HepG2 (cell line): ENCODE results near the gene B3GALNT2. TPM values are rescaled to one million over a fixed set of nuclear protein-coding genes. Genes with fewer than 3 reads are reported as not detected.

Source experiments
- MEF2D ChIP-seq: sonication (generic); formaldehyde crosslinking; IDR thresholded peaks from 2 replicates; pipeline ENCODE4 v1.5.1; 2020; ENCODE audit warnings: mild to moderate bottlenecking, missing genetic modification reagents
- NR2C2 ChIP-seq: sonication (generic); formaldehyde crosslinking; IDR thresholded peaks from 2 replicates; pipeline ENCODE4 v1.4.0; 2020; ENCODE audit warnings: missing genetic modification reagents, mild to moderate bottlenecking, moderate library complexity, borderline replicate concordance
- ONECUT2 ChIP-seq: sonication (generic); formaldehyde crosslinking; IDR thresholded peaks from 2 replicates; pipeline ENCODE4 v1.4.0; 2020; ENCODE audit warnings: missing genetic modification reagents
- PHF5A ChIP-seq: IDR thresholded peaks from one replicate; pipeline ENCODE4 v1.6.1; 2018; ENCODE audit warnings: low read depth, missing genetic modification reagents; ENCODE audit not compliant: unreplicated experiment
- RERE ChIP-seq: IDR thresholded peaks from 2 replicates; pipeline ENCODE4 v1.6.1; 2016; ENCODE audit warnings: low read depth, missing genetic modification reagents, missing compliant biosample characterization
- SMAD1 ChIP-seq: sonication (generic); formaldehyde crosslinking; IDR thresholded peaks from 2 replicates; pipeline ENCODE4 v1.4.0; 2020; ENCODE audit warnings: missing genetic modification reagents, low read depth, mild to moderate bottlenecking, borderline replicate concordance
- TAF1 ChIP-seq: sonication (generic); formaldehyde crosslinking; IDR thresholded peaks from 2 replicates; pipeline ENCODE4 v1.4.0; 2020; ENCODE audit warnings: missing genetic modification reagents
- ZBTB34 ChIP-seq: sonication (generic); formaldehyde crosslinking; IDR thresholded peaks from 2 replicates; pipeline ENCODE4 v1.8.0; 2022; ENCODE audit warnings: mild to moderate bottlenecking, missing genetic modification reagents
- ZNF12 ChIP-seq: sonication (generic); formaldehyde crosslinking; IDR thresholded peaks from 2 replicates; pipeline ENCODE4 v1.5.0; 2020; ENCODE audit warnings: missing genetic modification reagents
- ZNF264 ChIP-seq: sonication (generic); formaldehyde crosslinking; IDR thresholded peaks from 2 replicates; pipeline ENCODE4 v1.4.0; 2020; ENCODE audit warnings: missing genetic modification reagents
- ZNF3 ChIP-seq: IDR thresholded peaks from 2 replicates; pipeline ENCODE4 v1.7.0; 2017; ENCODE audit warnings: inconsistent platforms
- ZNF557 ChIP-seq: sonication (generic); formaldehyde crosslinking; IDR thresholded peaks from 2 replicates; pipeline ENCODE4 v1.4.0; 2020; ENCODE audit warnings: missing genetic modification reagents
- ZNF761 ChIP-seq: sonication (generic); formaldehyde crosslinking; conservative IDR thresholded peaks from 2 replicates; pipeline ENCODE4 v1.4.0; 2020; ENCODE audit warnings: mild to moderate bottlenecking, missing genetic modification reagents
- ZNF879 ChIP-seq: sonication (generic); formaldehyde crosslinking; IDR thresholded peaks from 2 replicates; pipeline ENCODE4 v1.8.1; 2023; ENCODE audit warnings: missing genetic modification reagents
- polyA plus RNA-seq, 8 experiments: library from polyadenylated mRNA; depleted of rRNA in 3 of 8; stranded (reverse) in 7 of 8; unstranded in 1 of 8; fragments of >200 nt; fragmentation: Illumina TruSeq in 4 of 8; extraction: Trizol in 4 of 8; gene quantifications; 2 replicates each; pipeline versions ENCODE4 v1.2.1 to v1.2.3, GENCODE V29; 2011 to 2016; ENCODE audit warnings: low read depth in 4 of 8, missing spikeins in 1 of 8, mixed read lengths in 1 of 8; ENCODE audit not compliant: insufficient read depth in 1 of 8
- total RNA-seq, 5 experiments: library from RNA; depleted of rRNA; stranded (reverse); fragments of >200 nt; fragmentation: Illumina TruSeq; extraction: Trizol; gene quantifications; 2 replicates each; pipeline ENCODE4 v1.2.3, GENCODE V29; 2016; ENCODE audit warnings: low read depth in 1 of 5
- TF ChIP-seq, protein P1 (sequence below): sonication (generic); formaldehyde crosslinking; IDR thresholded peaks from 2 replicates; pipeline ENCODE4 v1.5.1; 2020; ENCODE audit warnings: missing genetic modification reagents, mild to moderate bottlenecking, borderline replicate concordance
- TF ChIP-seq, protein P2 (sequence below): sonication (generic); formaldehyde crosslinking; IDR thresholded peaks from 2 replicates; pipeline ENCODE4 v1.5.0; 2020; ENCODE audit warnings: mild to moderate bottlenecking, missing genetic modification reagents, borderline replicate concordance

The B3GALNT2 gene
- total and polyA plus RNA-seq, 2 of the 13 experiments (the other 11 are each of a cell fraction or from before 2014, with no cell fraction given) = 16.5 to 28.9 TPM

GRCh38 chr1:235504494-235505222, 406 bp upstream of the B3GALNT2 start (continued):
- TF ChIP-seq, protein P1, sequence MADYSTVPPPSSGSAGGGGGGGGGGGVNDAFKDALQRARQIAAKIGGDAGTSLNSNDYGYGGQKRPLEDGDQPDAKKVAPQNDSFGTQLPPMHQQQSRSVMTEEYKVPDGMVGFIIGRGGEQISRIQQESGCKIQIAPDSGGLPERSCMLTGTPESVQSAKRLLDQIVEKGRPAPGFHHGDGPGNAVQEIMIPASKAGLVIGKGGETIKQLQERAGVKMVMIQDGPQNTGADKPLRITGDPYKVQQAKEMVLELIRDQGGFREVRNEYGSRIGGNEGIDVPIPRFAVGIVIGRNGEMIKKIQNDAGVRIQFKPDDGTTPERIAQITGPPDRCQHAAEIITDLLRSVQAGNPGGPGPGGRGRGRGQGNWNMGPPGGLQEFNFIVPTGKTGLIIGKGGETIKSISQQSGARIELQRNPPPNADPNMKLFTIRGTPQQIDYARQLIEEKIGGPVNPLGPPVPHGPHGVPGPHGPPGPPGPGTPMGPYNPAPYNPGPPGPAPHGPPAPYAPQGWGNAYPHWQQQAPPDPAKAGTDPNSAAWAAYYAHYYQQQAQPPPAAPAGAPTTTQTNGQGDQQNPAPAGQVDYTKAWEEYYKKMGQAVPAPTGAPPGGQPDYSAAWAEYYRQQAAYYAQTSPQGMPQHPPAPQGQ (CRISPR knock-in tag) = no peak
- TF ChIP-seq ZNF3 (no peak), ZNF761 (CRISPR knock-in tag) (no peak; the same call in 1 of the 2 replicates), ZNF12 (0 out of 2 replicates have a peak, but pooled peaks have one; percentile 11), ZBTB34 (CRISPR knock-in tag) (peak; percentile 78; the same call in 1 of the 2 replicates), MEF2D (CRISPR knock-in tag) (peak; percentile 44), ONECUT2 (0 out of 2 replicates have a peak, but pooled peaks have one; percentile 37), ZNF264 (no peak), SMAD1 (peak; percentile 96), ZNF557 (CRISPR knock-in tag) (peak; percentile 72; the same call in 1 of the 2 replicates), ZNF879 (no peak), PHF5A (no peak), NR2C2 (CRISPR knock-in tag) (peak; percentile 97), TAF1 (CRISPR knock-in tag) (peak; percentile 83; the same call in 1 of the 2 replicates), RERE (no peak)
- TF ChIP-seq, protein P2, sequence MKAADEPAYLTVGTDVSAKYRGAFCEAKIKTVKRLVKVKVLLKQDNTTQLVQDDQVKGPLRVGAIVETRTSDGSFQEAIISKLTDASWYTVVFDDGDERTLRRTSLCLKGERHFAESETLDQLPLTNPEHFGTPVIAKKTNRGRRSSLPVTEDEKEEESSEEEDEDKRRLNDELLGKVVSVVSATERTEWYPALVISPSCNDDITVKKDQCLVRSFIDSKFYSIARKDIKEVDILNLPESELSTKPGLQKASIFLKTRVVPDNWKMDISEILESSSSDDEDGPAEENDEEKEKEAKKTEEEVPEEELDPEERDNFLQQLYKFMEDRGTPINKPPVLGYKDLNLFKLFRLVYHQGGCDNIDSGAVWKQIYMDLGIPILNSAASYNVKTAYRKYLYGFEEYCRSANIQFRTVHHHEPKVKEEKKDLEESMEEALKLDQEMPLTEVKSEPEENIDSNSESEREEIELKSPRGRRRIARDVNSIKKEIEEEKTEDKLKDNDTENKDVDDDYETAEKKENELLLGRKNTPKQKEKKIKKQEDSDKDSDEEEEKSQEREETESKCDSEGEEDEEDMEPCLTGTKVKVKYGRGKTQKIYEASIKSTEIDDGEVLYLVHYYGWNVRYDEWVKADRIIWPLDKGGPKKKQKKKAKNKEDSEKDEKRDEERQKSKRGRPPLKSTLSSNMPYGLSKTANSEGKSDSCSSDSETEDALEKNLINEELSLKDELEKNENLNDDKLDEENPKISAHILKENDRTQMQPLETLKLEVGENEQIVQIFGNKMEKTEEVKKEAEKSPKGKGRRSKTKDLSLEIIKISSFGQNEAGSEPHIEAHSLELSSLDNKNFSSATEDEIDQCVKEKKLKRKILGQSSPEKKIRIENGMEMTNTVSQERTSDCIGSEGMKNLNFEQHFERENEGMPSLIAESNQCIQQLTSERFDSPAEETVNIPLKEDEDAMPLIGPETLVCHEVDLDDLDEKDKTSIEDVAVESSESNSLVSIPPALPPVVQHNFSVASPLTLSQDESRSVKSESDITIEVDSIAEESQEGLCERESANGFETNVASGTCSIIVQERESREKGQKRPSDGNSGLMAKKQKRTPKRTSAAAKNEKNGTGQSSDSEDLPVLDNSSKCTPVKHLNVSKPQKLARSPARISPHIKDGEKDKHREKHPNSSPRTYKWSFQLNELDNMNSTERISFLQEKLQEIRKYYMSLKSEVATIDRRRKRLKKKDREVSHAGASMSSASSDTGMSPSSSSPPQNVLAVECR = peak; percentile 80
